Measurements from ENCODE around the gene GLRX. TPM values are rescaled to one million over a fixed set of nuclear protein-coding genes. Genes with fewer than 3 reads are reported as not detected.

GLRX gene
- total RNA-seq, 1 donor from 2014 or later = 79.6 TPM

DNA sequence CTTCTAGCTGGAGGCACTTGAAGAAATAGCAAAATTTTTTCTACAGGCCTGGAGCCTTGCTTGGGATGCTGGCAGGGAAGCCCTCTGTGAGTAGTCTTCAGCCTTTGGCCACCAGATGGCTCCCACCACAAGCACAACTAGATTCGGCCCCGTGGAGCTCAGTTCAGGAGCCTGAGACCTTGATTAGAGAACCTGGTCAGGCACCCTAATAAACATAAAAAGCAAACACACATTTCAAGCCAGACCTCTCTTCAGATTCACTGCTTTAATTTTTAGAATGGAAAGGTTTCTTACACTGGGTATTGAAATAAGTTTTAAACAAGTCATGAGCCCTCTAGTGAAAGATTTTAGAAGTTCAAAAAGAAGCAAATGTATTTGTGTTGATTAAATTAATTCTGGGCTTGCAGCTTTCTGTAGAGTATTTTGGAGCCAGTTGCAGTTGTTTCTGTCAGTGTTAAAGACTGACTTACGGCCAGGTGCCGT, 41.4 kb downstream of the GLRX start:
- peak; percentile 77 for DNase-seq
- TF ChIP-seq, protein P1, sequence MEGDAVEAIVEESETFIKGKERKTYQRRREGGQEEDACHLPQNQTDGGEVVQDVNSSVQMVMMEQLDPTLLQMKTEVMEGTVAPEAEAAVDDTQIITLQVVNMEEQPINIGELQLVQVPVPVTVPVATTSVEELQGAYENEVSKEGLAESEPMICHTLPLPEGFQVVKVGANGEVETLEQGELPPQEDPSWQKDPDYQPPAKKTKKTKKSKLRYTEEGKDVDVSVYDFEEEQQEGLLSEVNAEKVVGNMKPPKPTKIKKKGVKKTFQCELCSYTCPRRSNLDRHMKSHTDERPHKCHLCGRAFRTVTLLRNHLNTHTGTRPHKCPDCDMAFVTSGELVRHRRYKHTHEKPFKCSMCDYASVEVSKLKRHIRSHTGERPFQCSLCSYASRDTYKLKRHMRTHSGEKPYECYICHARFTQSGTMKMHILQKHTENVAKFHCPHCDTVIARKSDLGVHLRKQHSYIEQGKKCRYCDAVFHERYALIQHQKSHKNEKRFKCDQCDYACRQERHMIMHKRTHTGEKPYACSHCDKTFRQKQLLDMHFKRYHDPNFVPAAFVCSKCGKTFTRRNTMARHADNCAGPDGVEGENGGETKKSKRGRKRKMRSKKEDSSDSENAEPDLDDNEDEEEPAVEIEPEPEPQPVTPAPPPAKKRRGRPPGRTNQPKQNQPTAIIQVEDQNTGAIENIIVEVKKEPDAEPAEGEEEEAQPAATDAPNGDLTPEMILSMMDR (IDR thresholded peaks at IDR 0.05; ENCODE audit: partially characterized antibody, unreplicated experiment) = peak; percentile 49
- Mint-ChIP-seq H3K4me3 (ENCODE audit: unreplicated experiment) (no peak overlapping the region), H3K9me3 (ENCODE audit: unreplicated experiment) (no peaks in the 10 kb centered on the region), H3K36me3 (ENCODE audit: unreplicated experiment) (no peaks in the 10 kb centered on the region), H3K27ac (ENCODE audit: unreplicated experiment) (no peak overlapping the region), H3K4me1 (ENCODE audit: low read depth, unreplicated experiment) (no peaks in the 10 kb centered on the region), H3K27me3 (ENCODE audit: unreplicated experiment) (no peaks in the 10 kb centered on the region)

DNA sequence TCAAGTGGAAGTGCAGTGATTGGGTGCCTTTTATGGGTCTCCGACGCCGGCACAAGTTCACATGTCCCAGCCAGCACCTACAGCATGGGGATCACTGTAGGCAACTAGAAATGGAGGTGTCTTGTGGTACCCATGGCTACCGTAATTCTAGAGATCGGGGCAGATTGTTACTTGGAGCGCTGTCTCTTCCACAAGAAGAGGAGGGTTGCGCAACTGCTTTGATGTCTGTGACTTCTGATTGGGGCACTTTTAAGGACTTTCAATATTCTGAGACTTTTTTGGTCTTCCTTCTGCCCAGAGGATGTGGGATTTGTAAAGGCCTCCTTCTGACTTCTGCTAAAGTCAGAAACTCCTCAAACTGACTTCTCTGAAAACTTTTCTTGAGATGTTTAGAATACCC, 41.9 kb downstream of the GLRX start:
- Mint-ChIP-seq H3K36me3 (ENCODE audit: unreplicated experiment) (no peaks in the 10 kb centered on the region), H3K4me1 (ENCODE audit: low read depth, unreplicated experiment) (no peaks in the 10 kb centered on the region), H3K4me3 (ENCODE audit: unreplicated experiment) (no peak overlapping the region), H3K27ac (ENCODE audit: unreplicated experiment) (no peak overlapping the region), H3K9me3 (ENCODE audit: unreplicated experiment) (no peaks in the 10 kb centered on the region), H3K27me3 (ENCODE audit: unreplicated experiment) (no peaks in the 10 kb centered on the region)
- TF ChIP-seq, protein P1 (IDR thresholded peaks at IDR 0.05; ENCODE audit: partially characterized antibody, unreplicated experiment) = no peak
- DNase-seq = no peak

DNA sequence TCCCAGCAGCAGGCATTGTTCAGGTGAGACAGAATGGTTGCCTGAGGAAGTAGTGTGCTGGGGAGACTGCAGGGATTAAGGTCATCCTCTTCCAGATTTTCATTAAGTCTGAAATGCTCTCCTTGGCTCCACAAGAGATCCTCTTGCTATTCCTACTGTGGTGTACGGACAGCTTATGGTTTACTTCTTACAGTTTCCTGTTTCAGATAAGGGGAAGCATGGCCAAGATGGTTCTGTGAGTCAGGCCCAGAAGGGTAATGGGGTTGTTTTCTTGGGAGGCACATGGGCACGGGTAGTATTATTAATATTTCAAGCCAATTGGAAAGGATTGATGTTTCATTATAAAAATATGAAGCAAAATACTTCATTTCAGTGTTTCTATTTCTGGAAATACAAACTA, 42.9 kb downstream of the GLRX start:
- Mint-ChIP-seq H3K4me3 (ENCODE audit: unreplicated experiment) (no peak overlapping the region), H3K36me3 (ENCODE audit: unreplicated experiment) (no peaks in the 10 kb centered on the region)
- TF ChIP-seq, protein P1 (IDR thresholded peaks at IDR 0.05; ENCODE audit: partially characterized antibody, unreplicated experiment) = no peak

DNA sequence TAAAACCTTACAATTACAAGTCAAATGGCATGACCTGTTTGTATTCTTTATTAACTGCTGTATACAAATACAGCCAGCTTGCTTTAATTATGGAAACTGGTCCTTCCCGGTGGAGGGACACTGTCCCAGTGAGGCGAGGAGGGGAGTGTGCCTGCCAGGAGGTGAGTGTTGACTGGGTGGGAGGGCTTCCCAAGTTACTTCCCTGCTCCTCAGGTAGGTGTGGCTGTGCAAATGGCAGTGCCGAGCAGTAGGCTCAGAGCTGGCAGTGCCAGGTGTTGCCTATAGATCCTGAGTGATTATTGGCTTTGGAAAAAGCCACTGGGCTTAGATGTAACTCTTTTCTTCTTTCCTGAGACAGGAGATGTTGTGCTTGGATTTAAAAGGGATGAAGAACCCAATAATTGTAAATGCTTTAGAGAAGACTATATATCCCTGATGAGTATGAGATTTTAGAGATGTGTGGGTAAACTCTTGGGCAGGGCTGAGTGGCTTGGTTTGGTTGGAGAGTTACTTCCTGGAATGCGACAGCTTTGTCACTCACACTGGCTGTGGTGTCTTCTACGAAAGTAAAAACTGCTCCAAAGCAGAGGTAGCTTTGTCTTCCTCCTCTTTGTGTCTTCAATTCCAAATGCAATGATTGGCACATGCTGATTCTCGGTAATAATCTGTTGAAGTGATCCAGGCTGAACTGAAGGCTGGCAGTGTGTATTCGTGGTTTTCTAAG, 43.7 kb downstream of the GLRX start:
- no peak overlapping the region for H3K4me3 Mint-ChIP-seq (ENCODE audit: unreplicated experiment)

More for the DNA sequence above, 42.9 kb downstream of the GLRX start:
- Mint-ChIP-seq H3K27ac (ENCODE audit: unreplicated experiment) (no peak overlapping the region), H3K9me3 (ENCODE audit: unreplicated experiment) (no peaks in the 10 kb centered on the region), H3K27me3 (ENCODE audit: unreplicated experiment) (no peaks in the 10 kb centered on the region), H3K4me1 (ENCODE audit: low read depth, unreplicated experiment) (no peaks in the 10 kb centered on the region)
- no peak for DNase-seq

DNA sequence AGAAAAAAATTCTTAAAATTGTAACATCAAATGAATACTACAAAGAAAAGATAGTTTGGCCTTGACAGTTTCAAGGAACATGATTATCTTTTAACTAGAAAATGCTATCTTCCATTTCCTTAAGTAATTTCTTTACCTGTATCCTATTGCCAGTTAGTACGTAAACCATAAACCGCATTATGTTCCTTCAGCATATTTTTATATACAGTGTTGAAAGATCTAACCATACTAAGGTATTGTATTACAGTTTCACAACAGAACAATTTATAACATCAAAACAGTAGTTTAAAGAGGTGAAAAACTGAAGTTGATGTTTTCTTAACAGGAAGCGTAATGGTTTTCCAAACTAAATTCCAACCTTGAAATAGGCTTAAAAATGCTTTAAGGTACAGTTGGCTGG, 45.1 kb downstream of the GLRX start:
- no peak overlapping the region for H3K4me3 Mint-ChIP-seq (ENCODE audit: unreplicated experiment)
- H3K27ac Mint-ChIP-seq (ENCODE audit: unreplicated experiment) = no peak overlapping the region

More for the DNA sequence above, 43.7 kb downstream of the GLRX start:
- DNase-seq = no peak
- TF ChIP-seq, protein P1 (IDR thresholded peaks at IDR 0.05; ENCODE audit: partially characterized antibody, unreplicated experiment) = no peak
- Mint-ChIP-seq H3K4me1 (ENCODE audit: low read depth, unreplicated experiment) (no peaks in the 10 kb centered on the region), H3K9me3 (ENCODE audit: unreplicated experiment) (no peaks in the 10 kb centered on the region), H3K27ac (ENCODE audit: unreplicated experiment) (no peak overlapping the region), H3K36me3 (ENCODE audit: unreplicated experiment) (no peaks in the 10 kb centered on the region), H3K27me3 (ENCODE audit: unreplicated experiment) (no peaks in the 10 kb centered on the region)

More for the DNA sequence above, 45.1 kb downstream of the GLRX start:
- Mint-ChIP-seq H3K36me3 (ENCODE audit: unreplicated experiment) (no peaks in the 10 kb centered on the region), H3K9me3 (ENCODE audit: unreplicated experiment) (no peaks in the 10 kb centered on the region), H3K27me3 (ENCODE audit: unreplicated experiment) (no peaks in the 10 kb centered on the region), H3K4me1 (ENCODE audit: low read depth, unreplicated experiment) (no peaks in the 10 kb centered on the region)
- no peak for DNase-seq
- TF ChIP-seq, protein P1 (IDR thresholded peaks at IDR 0.05; ENCODE audit: partially characterized antibody, unreplicated experiment) = no peak

Measured in glutamatergic neuron (in vitro differentiated cells).